ENCODE results near the gene CLSTN2.

Gene CLSTN2

GRCh38 chr3:140277886-140278285 lies 342.9 kb downstream of the CLSTN2 start:
- DNase-seq (ENCODE audit: insufficient read length, low spot score) (no peak), FAIRE-seq (no peak)
- no peak for TF ChIP-seq POLR2A (IDR thresholded peaks at IDR 0.05; ENCODE audit: low read depth, low read length)

DNA sequence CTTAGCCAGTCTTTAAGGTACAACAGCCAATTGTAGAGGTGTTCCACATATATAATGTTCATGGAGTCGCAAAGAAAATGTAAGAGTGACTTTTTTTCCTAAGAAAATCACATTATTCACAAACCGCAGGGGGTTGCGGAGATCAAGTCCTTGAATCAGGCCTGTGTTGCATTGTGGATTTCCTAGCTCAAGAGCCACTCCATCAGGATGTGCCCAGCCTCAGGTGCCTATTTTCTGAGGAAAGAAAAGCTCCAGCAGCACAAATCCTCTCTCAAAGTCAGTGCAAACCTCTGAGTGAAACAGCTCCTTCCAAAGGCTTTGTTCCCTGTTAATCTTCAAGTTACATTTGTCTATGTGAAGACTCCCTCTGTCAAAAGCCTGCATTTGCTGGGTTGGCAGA lies 349.4 kb downstream of the CLSTN2 start:
- FAIRE-seq (no peak), DNase-seq (ENCODE audit: insufficient read length, low spot score) (no peak)
- no peak for TF ChIP-seq POLR2A (IDR thresholded peaks at IDR 0.05; ENCODE audit: low read depth, low read length)

- TF ChIP-seq POLR2A (IDR thresholded peaks at IDR 0.05; ENCODE audit: low read depth, low read length), result no peak
- DNase-seq (ENCODE audit: insufficient read length, low spot score) (no peak), FAIRE-seq (no peak)
Observed at GRCh38 chr3:140285380-140285779, 350.4 kb downstream of the CLSTN2 start.

DNA sequence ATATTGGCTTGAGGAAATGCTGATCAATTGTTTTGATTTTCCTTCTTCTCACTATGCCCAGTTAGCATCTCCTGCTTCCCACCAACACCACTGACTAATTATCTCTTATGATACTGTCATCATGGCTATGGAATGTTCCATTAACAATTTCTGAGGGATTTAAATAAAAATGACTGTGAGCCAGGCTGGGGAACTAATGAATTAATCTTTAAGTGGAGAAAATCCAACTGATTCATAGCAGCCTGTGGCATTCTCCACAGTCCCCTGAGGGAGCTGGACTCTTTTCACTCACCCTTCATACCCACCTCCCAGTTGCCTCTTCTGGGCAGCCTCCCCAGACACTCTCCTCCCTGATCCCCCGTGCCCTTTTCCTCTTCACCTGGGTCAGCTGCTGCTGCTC lies 353.6 kb downstream of the CLSTN2 start:
- no peak for FAIRE-seq

DNA sequence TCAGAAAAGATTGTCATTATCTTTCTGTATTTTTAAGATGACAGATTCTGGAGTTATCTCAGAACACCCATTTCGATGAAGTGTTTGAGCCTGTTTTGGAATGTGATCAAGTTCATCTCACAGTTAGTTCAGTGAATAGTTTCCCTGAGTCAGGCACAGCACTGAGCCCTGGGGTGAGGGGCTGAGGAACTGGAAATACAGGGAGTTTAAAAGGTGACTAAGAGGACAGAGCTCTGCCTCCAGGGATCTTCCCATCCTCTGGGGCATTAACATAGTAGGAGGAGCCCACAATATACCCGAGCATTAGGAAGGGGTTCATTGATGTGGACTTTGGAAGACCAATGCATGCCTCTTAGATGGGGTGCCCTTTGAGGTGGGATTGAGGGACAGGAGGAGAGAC lies 355.1 kb downstream of the CLSTN2 start:
- FAIRE-seq, result no peak

More for the DNA sequence above, 353.6 kb downstream of the CLSTN2 start:
- TF ChIP-seq POLR2A (IDR thresholded peaks at IDR 0.05; ENCODE audit: low read depth, low read length), result no peak
- no peak for DNase-seq (ENCODE audit: insufficient read length, low spot score)

DNA sequence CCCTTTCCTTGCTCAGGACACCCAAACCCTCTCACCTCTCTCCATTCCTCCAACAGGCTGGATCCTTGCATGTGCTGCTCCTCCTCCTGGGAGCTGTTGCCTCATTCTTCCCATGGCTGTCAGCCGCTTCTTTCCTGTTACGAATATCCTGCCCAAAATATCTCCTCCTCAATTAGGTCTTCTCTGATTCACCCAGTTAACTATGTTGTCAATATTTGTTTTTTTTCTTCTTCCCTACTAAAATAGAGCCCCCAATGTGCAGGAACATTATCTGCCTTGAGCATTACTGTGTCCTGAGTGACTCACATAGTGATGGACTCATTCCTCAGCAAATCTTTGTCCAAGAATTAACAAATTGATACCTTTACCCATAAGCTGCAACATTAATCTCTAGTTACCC lies 357.2 kb downstream of the CLSTN2 start:
- TF ChIP-seq POLR2A (IDR thresholded peaks at IDR 0.05; ENCODE audit: low read depth, low read length), result no peak
- FAIRE-seq, result no peak
- no peak for DNase-seq (ENCODE audit: insufficient read length, low spot score)

More for the DNA sequence above, 355.1 kb downstream of the CLSTN2 start:
- DNase-seq (ENCODE audit: insufficient read length, low spot score), result no peak
- no peak for TF ChIP-seq POLR2A (IDR thresholded peaks at IDR 0.05; ENCODE audit: low read depth, low read length)

GRCh38 chr3:140292684-140293083 lies 357.7 kb downstream of the CLSTN2 start:
- FAIRE-seq (no peak), DNase-seq (ENCODE audit: insufficient read length, low spot score) (no peak)
- no peak for TF ChIP-seq POLR2A (IDR thresholded peaks at IDR 0.05; ENCODE audit: low read depth, low read length)

- no peak for DNase-seq (ENCODE audit: insufficient read length, low spot score)
- TF ChIP-seq POLR2A (IDR thresholded peaks at IDR 0.05; ENCODE audit: low read depth, low read length), result no peak
- no peak for FAIRE-seq
Observed at GRCh38 chr3:140294058-140294457, 359.1 kb downstream of the CLSTN2 start.

- TF ChIP-seq POLR2A (IDR thresholded peaks at IDR 0.05; ENCODE audit: low read depth, low read length), result no peak
- no peak for DNase-seq (ENCODE audit: insufficient read length, low spot score)
- no peak for FAIRE-seq
Observed at GRCh38 chr3:140296796-140297352, 361.9 kb downstream of the CLSTN2 start.

DNA sequence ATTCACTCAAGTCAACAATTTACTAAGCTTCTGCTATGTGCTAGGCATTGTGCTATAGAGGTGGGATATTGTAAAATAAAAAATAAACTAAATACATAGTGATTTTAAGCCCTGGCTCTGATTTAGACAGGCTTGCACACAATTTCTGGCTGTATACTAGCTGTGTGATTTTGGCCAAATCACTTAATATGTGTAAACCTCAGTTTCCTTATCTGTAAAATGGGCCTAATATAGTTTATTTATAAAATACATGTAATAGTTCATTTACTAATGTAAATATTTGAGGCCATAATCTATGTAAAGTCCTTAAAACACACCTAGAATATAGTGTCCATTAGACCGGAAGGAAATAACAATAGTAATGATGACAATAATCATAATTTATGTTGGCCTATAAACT lies 363.1 kb downstream of the CLSTN2 start:
- TF ChIP-seq POLR2A (IDR thresholded peaks at IDR 0.05; ENCODE audit: low read depth, low read length), result no peak
- DNase-seq (ENCODE audit: insufficient read length, low spot score), result no peak
- no peak for FAIRE-seq

- FAIRE-seq, result no peak
- no peak for TF ChIP-seq POLR2A (IDR thresholded peaks at IDR 0.05; ENCODE audit: low read depth, low read length)
- DNase-seq (ENCODE audit: insufficient read length, low spot score), result no peak
Observed at GRCh38 chr3:140298569-140299070, 363.6 kb downstream of the CLSTN2 start.

DNA sequence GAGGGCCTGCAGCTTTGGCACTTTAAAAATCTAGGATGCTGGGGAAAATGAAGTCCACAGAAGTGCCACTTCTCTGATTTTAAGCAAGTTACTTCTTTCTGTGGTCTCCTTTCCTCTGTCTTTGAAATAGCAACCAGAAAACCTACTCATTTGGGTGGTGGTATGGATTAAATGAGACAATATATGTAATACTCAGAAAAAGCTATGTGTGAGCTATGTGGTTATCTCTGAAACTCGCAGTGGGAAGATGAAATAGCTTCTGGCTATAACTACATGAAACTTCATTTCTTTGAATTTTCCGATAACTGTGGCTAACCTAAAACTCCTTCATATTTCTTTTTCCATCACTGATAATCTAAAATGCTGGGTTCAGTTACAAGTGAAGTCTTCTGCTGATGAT lies 368.9 kb downstream of the CLSTN2 start:
- no peak for DNase-seq (ENCODE audit: insufficient read length, low spot score)
- no peak for FAIRE-seq
- no peak for TF ChIP-seq POLR2A (IDR thresholded peaks at IDR 0.05; ENCODE audit: low read depth, low read length)

- FAIRE-seq (no peak), DNase-seq (ENCODE audit: insufficient read length, low spot score) (no peak)
- no peak for TF ChIP-seq POLR2A (IDR thresholded peaks at IDR 0.05; ENCODE audit: low read depth, low read length)
Observed at GRCh38 chr3:140308535-140308934, 373.6 kb downstream of the CLSTN2 start.

- FAIRE-seq, result no peak
- DNase-seq (ENCODE audit: insufficient read length, low spot score), result no peak
- TF ChIP-seq POLR2A (IDR thresholded peaks at IDR 0.05; ENCODE audit: low read depth, low read length), result no peak
Observed at GRCh38 chr3:140311428-140311827, 376.4 kb downstream of the CLSTN2 start.

DNA sequence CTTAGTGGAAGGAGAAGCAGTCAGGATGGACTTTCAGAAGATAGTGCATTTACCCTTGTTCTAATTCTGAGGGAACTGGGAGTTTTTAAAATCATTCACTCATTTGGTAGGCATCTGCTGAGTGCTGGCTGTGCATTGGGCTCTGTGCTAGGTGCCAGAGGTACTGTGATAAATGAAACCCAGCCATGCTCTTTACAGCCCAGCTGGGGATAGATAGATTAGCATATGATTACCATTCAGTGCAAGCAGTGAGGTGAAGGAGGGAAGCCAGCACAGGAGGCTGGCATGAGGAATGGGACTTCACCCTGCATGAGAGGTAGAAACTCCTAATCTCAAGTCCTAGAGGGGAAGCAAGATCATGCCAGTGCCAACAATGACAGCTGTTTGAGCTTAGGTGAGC lies 381.0 kb downstream of the CLSTN2 start:
- TF ChIP-seq POLR2A (IDR thresholded peaks at IDR 0.05; ENCODE audit: low read depth, low read length), result no peak
- DNase-seq (ENCODE audit: insufficient read length, low spot score) (no peak), FAIRE-seq (no peak)

DNA sequence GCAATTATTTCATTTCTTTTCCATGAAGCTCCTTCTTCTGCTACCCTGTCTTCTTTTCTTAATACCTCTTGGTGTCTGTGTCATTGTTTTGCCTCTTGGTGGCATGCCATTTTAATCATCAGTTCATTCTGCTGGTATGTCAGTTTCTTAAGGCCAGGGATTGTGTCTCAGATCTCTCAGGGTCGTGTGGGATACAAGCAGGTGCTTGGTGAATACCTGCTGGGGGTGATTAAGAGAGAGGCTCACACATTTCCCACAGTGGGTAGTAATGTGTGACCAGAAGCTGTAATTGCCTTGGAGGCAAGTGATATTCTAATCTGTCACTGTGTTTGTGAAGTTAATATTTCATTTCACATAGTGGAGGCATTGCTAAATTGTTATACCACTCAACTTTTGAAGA lies 381.5 kb downstream of the CLSTN2 start:
- no peak for DNase-seq (ENCODE audit: insufficient read length, low spot score)
- TF ChIP-seq POLR2A (IDR thresholded peaks at IDR 0.05; ENCODE audit: low read depth, low read length), result no peak
- FAIRE-seq, result no peak

All from H54 (cell line).